ENCODE measurements around the gene ENPP5.

GRCh38 chr6:46207174-46207573 lies 36.4 kb upstream of the ENPP5 start:
- TF ChIP-seq CTCF (IDR thresholded peaks at IDR 0.05) (no peak), POLR2A (IDR thresholded peaks at IDR 0.05) (no peak)

All from esophagus squamous epithelium (tissue), 4 donors.